ENCODE results near the gene PAXX. TPM values are rescaled to one million over a fixed set of nuclear protein-coding genes. Genes with fewer than 3 reads are reported as not detected.

Gene PAXX
- total RNA-seq, 1 experiment from 2014 or later = 89.0 TPM

- Histone ChIP-seq H3K9me2 (ENCODE audit: insufficient read depth) (no peaks in the 10 kb centered on the region), H3K4me3 (replicated peaks in 1 of 2; ENCODE audit: low read depth in 1 of 2, low read length in 2 of 2) (no peak overlapping the region), H3K27ac (ENCODE audit: low read depth, low read length) (peak overlapping the region; percentile 95; the same call in 1 of the 2 replicates), H3K36me3 (ENCODE audit: control insufficient read depth in 1 of 2, insufficient read depth in 2 of 2, low read length in 2 of 2) (peaks cover 0 to 12% of the 10 kb centered on the region in 2 experiments; a peak in 2 of 4 replicates), H3K9me3 (ENCODE audit: control insufficient read depth in 1 of 2, insufficient read depth in 1 of 2, low read depth in 1 of 2, low read length in 2 of 2) (no peaks in the 10 kb centered on the region; a peak in 1 of 4 replicates), H3K9ac (ENCODE audit: low read length) (no peak overlapping the region), H3K4me1 (ENCODE audit: control insufficient read depth in 1 of 2, insufficient read depth in 2 of 2, low read length in 2 of 2) (peaks cover 52 to 70% of the 10 kb centered on the region in 2 experiments), H3K27me3 (ENCODE audit: insufficient read depth, low read length) (no peaks in the 10 kb centered on the region), H4K20me1 (ENCODE audit: insufficient read depth) (no peaks in the 10 kb centered on the region), H3K79me2 (ENCODE audit: insufficient read depth, low read length) (peaks cover 20% of the 10 kb centered on the region), H3K4me2 (ENCODE audit: low read length) (peak overlapping the region; percentile 88; the same call in 1 of the 2 replicates), H2AFZ (ENCODE audit: low read depth, low read length, poor library complexity, severe bottlenecking) (no peak overlapping the region)
- POLR2A ChIA-PET = no interaction called here
- no peak for ATAC-seq
- no TSS peak for BruUV-seq (replicated peaks)
- CTCF ChIA-PET = no interaction called here
- intact Hi-C loops (cut with micrococcal nuclease) = no loop called here
- RAD21 ChIA-PET (ENCODE audit: low non-redundant PET in 1 of 2, low total read pairs in 2 of 2, uncharacterized antibody in 2 of 2, unreplicated experiment in 2 of 2) = no interaction called here
- DNase-seq (ENCODE audit: low read depth, low spot score) = no peak
- no peak for TF ChIP-seq EGR1 (IDR thresholded peaks at IDR 0.05; ENCODE audit: low read depth)
- TF ChIP-seq RAD21 (IDR thresholded peaks at IDR 0.05; ENCODE audit: low read depth) = no peak
- no peak for TF ChIP-seq JUND (IDR thresholded peaks at IDR 0.05)
- no peak for TF ChIP-seq SRF (IDR thresholded peaks at IDR 0.05; ENCODE audit: low read depth)
- TF ChIP-seq, protein P1, sequence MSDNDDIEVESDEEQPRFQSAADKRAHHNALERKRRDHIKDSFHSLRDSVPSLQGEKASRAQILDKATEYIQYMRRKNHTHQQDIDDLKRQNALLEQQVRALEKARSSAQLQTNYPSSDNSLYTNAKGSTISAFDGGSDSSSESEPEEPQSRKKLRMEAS (IDR thresholded peaks at IDR 0.05) = no peak
- TF ChIP-seq TCF7L2 (IDR thresholded peaks at IDR 0.05; ENCODE audit: borderline replicate concordance, extremely low read depth, insufficient read depth, insufficient read length) = no peak
- TF ChIP-seq FOSL1 (IDR thresholded peaks at IDR 0.05; ENCODE audit: low read depth) = no peak
- no peak for TF ChIP-seq EZH2 (IDR thresholded peaks at IDR 0.05)
- no peak for TF ChIP-seq ATF3 (IDR thresholded peaks at IDR 0.05)
- no peak for TF ChIP-seq SP1 (IDR thresholded peaks at IDR 0.05; ENCODE audit: low read depth)
- no peak for TF ChIP-seq POLR2A (IDR thresholded peaks at IDR 0.05; ENCODE audit: borderline replicate concordance, extremely low read depth, insufficient read depth, insufficient read length)
- no peak for TF ChIP-seq CTCF (IDR thresholded peaks at IDR 0.05 in 2 of 3, conservative IDR thresholded peaks at IDR 0.05 in 1 of 3; ENCODE audit: borderline replicate concordance in 1 of 3, insufficient read depth in 1 of 3, low read depth in 2 of 3, low read length in 2 of 3)
- no peak for TF ChIP-seq CBX3 (IDR thresholded peaks at IDR 0.05; ENCODE audit: low read depth)
- no peak for TF ChIP-seq SIN3A (IDR thresholded peaks at IDR 0.05; ENCODE audit: low read depth)
- TF ChIP-seq EZH2phosphoT487 (IDR thresholded peaks at IDR 0.05; ENCODE audit: borderline replicate concordance) = no peak
- TF ChIP-seq, protein P2, sequence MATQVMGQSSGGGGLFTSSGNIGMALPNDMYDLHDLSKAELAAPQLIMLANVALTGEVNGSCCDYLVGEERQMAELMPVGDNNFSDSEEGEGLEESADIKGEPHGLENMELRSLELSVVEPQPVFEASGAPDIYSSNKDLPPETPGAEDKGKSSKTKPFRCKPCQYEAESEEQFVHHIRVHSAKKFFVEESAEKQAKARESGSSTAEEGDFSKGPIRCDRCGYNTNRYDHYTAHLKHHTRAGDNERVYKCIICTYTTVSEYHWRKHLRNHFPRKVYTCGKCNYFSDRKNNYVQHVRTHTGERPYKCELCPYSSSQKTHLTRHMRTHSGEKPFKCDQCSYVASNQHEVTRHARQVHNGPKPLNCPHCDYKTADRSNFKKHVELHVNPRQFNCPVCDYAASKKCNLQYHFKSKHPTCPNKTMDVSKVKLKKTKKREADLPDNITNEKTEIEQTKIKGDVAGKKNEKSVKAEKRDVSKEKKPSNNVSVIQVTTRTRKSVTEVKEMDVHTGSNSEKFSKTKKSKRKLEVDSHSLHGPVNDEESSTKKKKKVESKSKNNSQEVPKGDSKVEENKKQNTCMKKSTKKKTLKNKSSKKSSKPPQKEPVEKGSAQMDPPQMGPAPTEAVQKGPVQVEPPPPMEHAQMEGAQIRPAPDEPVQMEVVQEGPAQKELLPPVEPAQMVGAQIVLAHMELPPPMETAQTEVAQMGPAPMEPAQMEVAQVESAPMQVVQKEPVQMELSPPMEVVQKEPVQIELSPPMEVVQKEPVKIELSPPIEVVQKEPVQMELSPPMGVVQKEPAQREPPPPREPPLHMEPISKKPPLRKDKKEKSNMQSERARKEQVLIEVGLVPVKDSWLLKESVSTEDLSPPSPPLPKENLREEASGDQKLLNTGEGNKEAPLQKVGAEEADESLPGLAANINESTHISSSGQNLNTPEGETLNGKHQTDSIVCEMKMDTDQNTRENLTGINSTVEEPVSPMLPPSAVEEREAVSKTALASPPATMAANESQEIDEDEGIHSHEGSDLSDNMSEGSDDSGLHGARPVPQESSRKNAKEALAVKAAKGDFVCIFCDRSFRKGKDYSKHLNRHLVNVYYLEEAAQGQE (IDR thresholded peaks at IDR 0.05; ENCODE audit: low read depth) = no peak
Measured at GRCh38 chr9:136994888-136995230, 2.6 kb downstream of the PAXX start.

Data from HCT116 (cell line).